ENCODE results near the gene PHC1.
"Not testable (repeated sequence)": the region's sequence is repeated elsewhere in the genome, so short reads cannot be mapped to it uniquely, and the experiment has no call there.

The PHC1 gene

GRCh38 chr12:8911606-8912268, 2.6 kb upstream of the PHC1 start:
- DNase-seq: no peak

- peak; percentile 12 for DNase-seq
Measured at GRCh38 chr12:8912914-8913313, 1.4 kb upstream of the PHC1 start.

GRCh38 chr12:8913702-8914032, 642 bp upstream of the PHC1 start:
- no peak for DNase-seq

DNA sequence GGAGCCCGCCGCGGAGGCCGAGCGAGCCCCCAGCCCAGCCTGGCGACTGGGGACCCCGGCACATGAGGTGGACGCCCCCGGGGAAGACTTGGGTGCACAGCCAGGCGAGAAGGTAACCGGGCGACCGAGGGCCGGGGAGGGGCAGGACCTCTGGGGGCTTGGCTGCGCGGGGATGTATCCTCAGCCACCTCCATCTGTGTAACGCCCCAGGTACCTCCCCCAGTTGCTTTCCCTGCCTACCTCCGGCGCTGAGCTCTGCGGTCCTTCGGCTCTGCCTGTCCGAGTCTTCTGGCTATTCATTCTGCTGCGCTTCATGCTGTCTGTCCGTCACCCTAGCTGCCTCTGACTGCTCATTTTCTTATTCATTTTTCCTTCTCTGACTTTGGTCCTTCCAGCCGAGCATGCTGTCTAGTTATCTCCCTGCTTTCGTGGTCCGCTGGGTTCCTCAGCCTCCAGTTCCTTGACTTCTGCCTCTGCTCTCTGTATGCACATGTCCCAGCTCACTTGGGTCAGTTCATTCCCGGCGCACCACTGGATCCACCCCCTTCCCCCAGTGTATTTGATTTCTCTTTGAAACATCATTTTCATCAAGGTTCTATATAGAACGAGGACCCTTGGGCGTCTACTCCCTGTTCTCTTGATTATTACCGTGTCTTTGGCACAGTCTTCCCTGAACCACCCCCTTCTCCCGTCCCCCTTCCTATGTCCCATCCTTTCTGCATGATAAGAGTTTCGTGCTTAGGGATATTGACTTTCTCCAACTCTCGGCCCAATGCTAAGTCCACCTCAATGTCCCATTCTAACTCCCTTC, 612 bp downstream of the PHC1 start:
- peak; percentile 28 for DNase-seq

GRCh38 chr12:8916154-8916553, 1.8 kb downstream of the PHC1 start:
- DNase-seq: no peak

- no peak for DNase-seq
Measured at GRCh38 chr12:8917031-8917430, 2.7 kb downstream of the PHC1 start.

DNA sequence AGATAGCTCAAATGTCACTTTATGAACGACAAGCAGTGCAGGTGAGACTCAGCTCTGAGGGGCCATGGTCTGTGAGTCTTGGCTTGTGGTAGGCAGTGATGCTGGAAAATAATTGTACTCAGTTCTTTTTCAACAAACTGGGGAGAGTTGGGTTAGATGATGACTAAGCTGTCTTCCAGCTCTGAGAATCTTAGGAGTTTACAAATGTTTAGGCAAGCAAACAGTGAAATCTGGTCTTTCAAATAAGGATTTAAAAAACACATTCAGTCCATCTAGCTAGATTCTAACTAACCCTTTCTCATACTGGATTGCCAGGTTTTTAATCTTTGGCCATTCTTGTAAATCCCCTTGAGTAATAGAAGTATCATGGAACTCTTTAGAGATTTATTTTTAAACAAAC, 3.4 kb downstream of the PHC1 start:
- no peak for DNase-seq

GRCh38 chr12:8919643-8920042, 5.3 kb downstream of the PHC1 start:
- not testable (repeated sequence) for DNase-seq

DNA sequence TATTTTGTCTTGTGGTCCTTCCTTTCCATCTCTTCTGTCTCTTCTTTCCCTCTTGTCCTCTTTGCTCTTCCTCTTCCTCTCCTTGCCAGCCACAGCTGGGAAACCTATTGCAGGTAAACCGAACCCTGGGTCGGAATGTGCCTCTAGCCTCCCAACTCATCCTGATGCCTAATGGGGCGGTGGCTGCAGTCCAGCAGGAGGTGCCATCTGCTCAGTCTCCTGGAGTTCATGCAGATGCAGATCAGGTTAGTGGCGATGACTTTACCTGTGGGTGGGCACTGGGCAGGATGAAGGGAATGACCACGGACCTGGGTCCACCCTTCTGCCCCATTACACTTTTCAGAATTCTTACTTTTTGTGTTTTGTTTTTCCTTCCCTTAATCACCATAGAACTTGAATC, 8.2 kb downstream of the PHC1 start:
- DNase-seq: no peak

GRCh38 chr12:8930655-8931323, 16.5 kb downstream of the PHC1 start:
- not testable (repeated sequence) for DNase-seq

DNA sequence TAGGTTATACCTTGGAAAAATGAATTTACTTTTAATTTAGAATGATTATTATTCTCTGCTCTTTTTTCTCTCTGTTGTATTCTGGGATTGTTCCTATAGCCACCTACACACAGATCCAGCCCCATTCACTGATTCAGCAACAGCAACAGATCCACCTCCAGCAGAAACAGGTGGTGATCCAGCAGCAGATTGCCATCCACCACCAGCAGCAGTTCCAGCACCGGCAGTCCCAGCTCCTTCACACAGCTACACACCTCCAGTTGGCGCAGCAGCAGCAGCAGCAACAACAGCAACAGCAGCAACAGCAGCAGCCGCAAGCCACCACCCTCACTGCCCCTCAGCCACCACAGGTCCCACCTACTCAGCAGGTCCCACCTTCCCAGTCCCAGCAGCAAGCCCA, 18.2 kb downstream of the PHC1 start:
- not testable (repeated sequence) for DNase-seq

DNA sequence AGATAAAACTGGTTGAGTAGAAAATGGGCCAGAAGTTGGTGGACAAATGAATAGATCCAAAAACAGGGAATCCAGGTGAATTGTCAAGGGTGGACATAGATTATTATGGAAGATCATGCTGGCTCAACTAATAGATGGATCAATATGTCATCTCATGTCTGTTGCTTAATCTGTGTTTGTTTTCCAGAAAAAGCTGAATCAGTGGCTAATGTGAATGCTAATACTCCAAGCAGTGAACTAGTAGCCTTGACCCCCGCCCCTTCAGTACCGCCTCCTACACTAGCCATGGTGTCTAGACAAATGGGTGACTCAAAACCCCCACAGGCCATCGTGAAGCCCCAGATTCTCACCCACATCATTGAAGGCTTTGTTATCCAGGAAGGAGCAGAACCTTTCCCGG, 19.8 kb downstream of the PHC1 start:
- DNase-seq: not testable (repeated sequence)

DNA sequence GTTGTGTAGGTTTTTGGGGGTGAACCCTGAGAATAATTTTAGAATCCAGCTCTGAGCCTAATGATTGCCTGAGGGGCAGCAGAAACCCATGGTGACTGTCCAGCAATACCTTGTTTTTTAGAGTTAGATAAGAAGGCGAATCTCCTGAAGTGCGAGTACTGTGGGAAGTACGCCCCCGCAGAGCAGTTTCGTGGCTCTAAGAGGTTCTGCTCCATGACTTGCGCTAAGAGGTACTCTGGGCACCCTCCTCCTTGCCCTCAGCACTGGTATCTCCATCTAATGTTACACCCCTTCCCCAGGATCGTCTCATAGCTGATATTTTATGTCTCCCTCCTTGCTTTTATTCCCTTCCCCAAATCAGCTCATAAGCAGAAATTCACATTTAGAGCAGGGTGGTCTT, 22.4 kb downstream of the PHC1 start:
- no peak for DNase-seq

- DNase-seq: not testable (repeated sequence)
Measured at GRCh38 chr12:8937842-8938442, 23.6 kb downstream of the PHC1 start.

- DNase-seq: no peak
Measured at GRCh38 chr12:8941691-8942478, 27.6 kb downstream of the PHC1 start.

GRCh38 chr12:8943565-8944186, 29.4 kb downstream of the PHC1 start:
- no peak for DNase-seq

DNA sequence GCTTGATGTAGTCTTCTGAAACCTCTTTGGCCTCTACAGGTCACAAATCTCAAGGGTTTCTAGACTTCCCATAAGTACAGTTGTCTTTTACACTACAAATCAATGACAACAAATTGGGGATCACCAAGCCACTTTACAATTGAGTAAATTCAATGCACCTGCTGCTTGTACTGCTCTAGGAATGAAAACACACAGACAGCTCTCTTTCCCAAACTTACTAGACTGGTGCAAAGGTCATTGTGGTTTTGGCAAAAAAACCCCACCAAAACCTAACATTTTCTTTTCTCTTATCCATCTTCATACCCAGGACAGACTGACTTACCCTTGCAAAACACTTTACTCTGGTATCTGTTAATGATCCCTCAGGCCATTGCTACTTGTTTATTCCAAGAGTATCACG, 32.4 kb downstream of the PHC1 start:
- DNase-seq: no peak

- DNase-seq: no peak
Measured at GRCh38 chr12:8947737-8948136, 33.4 kb downstream of the PHC1 start.

GRCh38 chr12:8948701-8949341, 34.5 kb downstream of the PHC1 start:
- no peak for DNase-seq

GRCh38 chr12:8949342-8950220, 35.3 kb downstream of the PHC1 start, which contains the start of gene M6PR:
TSS of gene M6PR (minus strand) at chr12:8949645. CDS start at chr12:8946404, 3,241 bp downstream.
- DNase-seq: peak; percentile 97

GRCh38 chr12:8950221-8950527, 35.9 kb downstream of the PHC1 start:
- no peak for DNase-seq

Data from NCI-H1092 (cell line).